Body of pancreas (tissue), 4 donors: ENCODE measurements around the gene GLIS1. TPM values are rescaled to one million over a fixed set of nuclear protein-coding genes. Genes with fewer than 3 reads are reported as not detected.

Experiments used
- ATAC-seq: fragments of 150-250 bp; one replicate; pipeline ENCODE4 v1.9.1; 2016
- DNase-seq, 4 donors: peaks; one replicate each; pipeline ENCODE4 v3.0.0-alpha.2; 2019
- H3K27ac ChIP-seq, 4 donors: fragments of 200-600 bp; sonication (generic); 1 replicate in 3 of 4; 2 replicates in 1 of 4; pipeline versions ENCODE4 v1.5.1 to v1.6.1; 2016 to 2019; ENCODE audit warnings: mild to moderate bottlenecking in 1 of 4, mixed read lengths in 1 of 4, moderate library complexity in 1 of 4
- H3K27me3 ChIP-seq, 2 donors: fragments of 200-600 bp; sonication (generic); one replicate each; pipeline ENCODE4 v1.6.0; 2016; ENCODE audit warnings: mild to moderate bottlenecking in 1 of 2
- H3K36me3 ChIP-seq, 2 donors: fragments of 200-600 bp; sonication (generic); replicated peaks in 1 of 2; 2 replicates each; pipeline ENCODE4 v1.5.1; 2016; ENCODE audit warnings: low read depth in 2 of 2; ENCODE audit not compliant: insufficient read depth in 1 of 2
- H3K4me1 ChIP-seq: fragments of 200-600 bp; sonication (generic); one replicate; pipeline ENCODE4 v1.6.0; 2016
- H3K4me3 ChIP-seq, 2 donors: fragments of 200-600 bp; sonication (generic); 1 replicate in 1 of 2; 2 replicates in 1 of 2; pipeline ENCODE4 v1.5.1; 2016 to 2019
- H3K9me3 ChIP-seq, 3 donors: fragments of 200-600 bp; sonication (generic); 1 replicate in 2 of 3; 2 replicates in 1 of 3; pipeline ENCODE4 v1.5.1; 2016
- POLR2A ChIP-seq, 3 donors: fragments of 450-650 bp; IDR thresholded peaks; one replicate each; pipeline ENCODE4 v1.6.1; 2016; ENCODE audit warnings: antibody characterized with exemption in 3 of 3, mild to moderate bottlenecking in 2 of 3
- WGBS, 2 donors: methylation state at CpG; one replicate each; pipeline ENCODE4 v1.1.5; 2017; 5-methylcytosine and 5-hydroxymethylcytosine counted together
- intact Hi-C: fragments of 100-400 bp; cut with DNase I; formaldehyde crosslinking; loops from one replicate; pipeline ENCODE4 v1.15.1; 2023
- total RNA-seq, 2 donors: library from RNA; depleted of rRNA; stranded (reverse); fragments of >200 nt; gene quantifications; one replicate each; pipeline ENCODE4 v1.1.0, GENCODE V29; 2016
- TF ChIP-seq, protein P1 (sequence below), 7 experiments: fragments of 450-650 bp in 4 of 7; fragments of 200-600 bp in 3 of 7; sonication (generic) in 3 of 7; IDR thresholded peaks; one replicate each; pipeline ENCODE4 v1.5.1; 2016 to 2019; ENCODE audit warnings: antibody characterized with exemption in 7 of 7

GLIS1 gene
- total RNA-seq, 2 donors from 2014 or later = 0.33 TPM; not detected in 1

DNA sequence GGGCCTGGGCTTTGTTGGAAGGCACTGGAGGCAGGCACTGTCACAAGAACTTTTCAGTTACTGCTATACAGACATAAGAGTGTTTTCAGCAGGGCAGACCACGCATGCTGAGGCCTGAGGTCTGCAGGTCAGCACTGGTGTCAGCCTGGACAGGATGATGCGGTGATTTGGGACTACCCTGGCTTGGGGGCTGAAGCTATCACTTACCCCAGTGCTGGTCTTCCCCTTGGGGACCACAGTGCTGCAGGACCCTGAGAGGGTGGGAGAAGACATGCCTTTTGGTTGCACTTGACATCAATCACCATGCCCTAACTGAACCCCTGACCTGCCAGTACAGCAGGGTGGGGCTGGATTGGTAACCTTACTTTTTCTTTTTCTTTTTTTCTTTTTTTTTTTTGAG lies 270.6 kb downstream of the GLIS1 start:
- 100% methylated on average over 2 of the region's 2 CpGs; no CpG with 5 or more reads in 1 of the 2 donors for WGBS, 2 donors
- DNase-seq = no peak

DNA sequence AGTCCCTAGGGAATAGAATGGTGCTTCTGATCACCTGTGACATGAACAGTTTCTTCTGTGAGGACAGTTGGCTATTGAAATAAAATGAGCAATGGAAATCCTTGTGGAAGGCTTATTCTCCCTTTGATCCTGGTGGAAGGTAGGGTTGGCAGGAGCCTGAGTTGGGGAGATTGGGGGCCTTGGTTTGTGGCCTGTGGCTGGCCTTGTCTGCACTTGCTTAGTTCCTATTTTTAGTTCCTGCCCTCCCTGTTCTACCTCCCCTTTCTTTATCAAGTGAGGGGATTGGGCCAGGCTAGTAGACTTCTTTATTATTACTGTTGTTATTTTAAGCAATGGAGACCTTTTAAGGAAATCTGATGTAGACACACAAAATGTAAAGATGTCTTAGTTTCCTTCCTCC lies 271.6 kb downstream of the GLIS1 start:
- ATAC-seq (no peak), DNase-seq (no peak)
- H3K27me3 ChIP-seq = no peaks in the 10 kb centered on the region
- no peak overlapping the region for H3K27ac ChIP-seq
- no peak overlapping the region for H3K4me3 ChIP-seq
- no peaks in the 10 kb centered on the region for H3K36me3 ChIP-seq
- no peaks in the 10 kb centered on the region for H3K9me3 ChIP-seq
- intact Hi-C loops = no loop called here
- no peaks in the 10 kb centered on the region for H3K4me1 ChIP-seq
- no peak for TF ChIP-seq POLR2A (IDR thresholded peaks at IDR 0.05)
- TF ChIP-seq, protein P1, sequence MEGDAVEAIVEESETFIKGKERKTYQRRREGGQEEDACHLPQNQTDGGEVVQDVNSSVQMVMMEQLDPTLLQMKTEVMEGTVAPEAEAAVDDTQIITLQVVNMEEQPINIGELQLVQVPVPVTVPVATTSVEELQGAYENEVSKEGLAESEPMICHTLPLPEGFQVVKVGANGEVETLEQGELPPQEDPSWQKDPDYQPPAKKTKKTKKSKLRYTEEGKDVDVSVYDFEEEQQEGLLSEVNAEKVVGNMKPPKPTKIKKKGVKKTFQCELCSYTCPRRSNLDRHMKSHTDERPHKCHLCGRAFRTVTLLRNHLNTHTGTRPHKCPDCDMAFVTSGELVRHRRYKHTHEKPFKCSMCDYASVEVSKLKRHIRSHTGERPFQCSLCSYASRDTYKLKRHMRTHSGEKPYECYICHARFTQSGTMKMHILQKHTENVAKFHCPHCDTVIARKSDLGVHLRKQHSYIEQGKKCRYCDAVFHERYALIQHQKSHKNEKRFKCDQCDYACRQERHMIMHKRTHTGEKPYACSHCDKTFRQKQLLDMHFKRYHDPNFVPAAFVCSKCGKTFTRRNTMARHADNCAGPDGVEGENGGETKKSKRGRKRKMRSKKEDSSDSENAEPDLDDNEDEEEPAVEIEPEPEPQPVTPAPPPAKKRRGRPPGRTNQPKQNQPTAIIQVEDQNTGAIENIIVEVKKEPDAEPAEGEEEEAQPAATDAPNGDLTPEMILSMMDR (IDR thresholded peaks at IDR 0.05) = no peak

More for the DNA sequence above, 270.6 kb downstream of the GLIS1 start:
- H3K4me3 ChIP-seq = no peak overlapping the region
- TF ChIP-seq, protein P1 (IDR thresholded peaks at IDR 0.05) = no peak
- TF ChIP-seq POLR2A (IDR thresholded peaks at IDR 0.05) = no peak
- no peak overlapping the region for H3K27ac ChIP-seq
- H3K9me3 ChIP-seq = no peaks in the 10 kb centered on the region
- H3K36me3 ChIP-seq = no peaks in the 10 kb centered on the region
- ATAC-seq = no peak
- intact Hi-C loops = no loop called here
- no peaks in the 10 kb centered on the region for H3K4me1 ChIP-seq
- no peaks in the 10 kb centered on the region for H3K27me3 ChIP-seq

DNA sequence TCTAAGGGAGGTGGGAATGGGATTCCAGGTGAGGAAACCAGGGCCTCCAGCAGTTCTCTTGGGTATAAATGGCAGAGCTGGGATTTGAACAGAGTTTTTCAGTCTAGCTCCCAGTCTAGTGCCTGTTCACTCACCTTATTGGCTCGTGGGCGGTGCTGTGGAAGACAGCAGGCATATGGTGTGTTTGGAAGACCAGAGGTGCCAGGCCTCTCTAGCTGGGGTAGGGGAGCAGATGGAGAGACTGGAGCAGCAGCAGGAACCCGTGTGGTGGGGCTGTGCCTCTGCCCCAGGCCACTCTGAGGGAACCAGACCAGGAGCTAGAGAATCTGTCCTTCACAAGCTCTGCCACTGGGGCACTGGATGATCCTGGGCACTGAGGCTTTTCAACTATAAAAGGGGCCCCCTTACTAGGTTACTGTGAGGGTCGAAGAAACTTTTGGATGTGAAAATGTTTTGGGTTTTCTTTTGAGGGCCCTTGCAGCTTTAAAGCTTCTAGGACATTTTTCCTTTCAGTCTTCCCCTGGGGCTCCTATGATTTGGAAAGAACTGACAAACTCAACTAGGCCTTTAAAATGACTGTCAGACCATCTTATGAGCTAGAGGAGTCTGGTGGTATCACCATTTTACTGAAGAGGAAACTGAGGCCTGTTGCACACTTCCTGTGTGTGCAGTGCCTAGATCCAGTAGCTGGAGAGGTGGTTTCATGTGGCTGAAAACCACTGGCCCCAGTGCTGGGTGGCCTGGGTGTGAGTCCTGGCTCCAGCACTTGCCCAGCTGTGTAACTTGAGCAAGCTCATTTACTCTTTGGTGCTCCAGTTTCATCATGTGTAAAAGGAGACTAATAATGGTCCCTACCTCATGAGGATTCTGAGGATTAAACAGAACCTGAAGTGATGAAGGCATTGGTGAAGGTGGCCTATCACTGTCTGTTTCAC lies 273.7 kb downstream of the GLIS1 start:
- Histone ChIP-seq H3K4me3 (no peak overlapping the region), H3K36me3 (no peaks in the 10 kb centered on the region), H3K27ac (no peak overlapping the region), H3K9me3 (no peaks in the 10 kb centered on the region), H3K4me1 (no peaks in the 10 kb centered on the region), H3K27me3 (no peaks in the 10 kb centered on the region)
- intact Hi-C loops = no loop called here
- no peak for DNase-seq
- 58 to 66% methylated on average over 4 of the region's 4 CpGs for WGBS, 2 donors
- no peak for TF ChIP-seq POLR2A (IDR thresholded peaks at IDR 0.05)
- TF ChIP-seq, protein P1 (IDR thresholded peaks at IDR 0.05) = no peak
- no peak for ATAC-seq

DNA sequence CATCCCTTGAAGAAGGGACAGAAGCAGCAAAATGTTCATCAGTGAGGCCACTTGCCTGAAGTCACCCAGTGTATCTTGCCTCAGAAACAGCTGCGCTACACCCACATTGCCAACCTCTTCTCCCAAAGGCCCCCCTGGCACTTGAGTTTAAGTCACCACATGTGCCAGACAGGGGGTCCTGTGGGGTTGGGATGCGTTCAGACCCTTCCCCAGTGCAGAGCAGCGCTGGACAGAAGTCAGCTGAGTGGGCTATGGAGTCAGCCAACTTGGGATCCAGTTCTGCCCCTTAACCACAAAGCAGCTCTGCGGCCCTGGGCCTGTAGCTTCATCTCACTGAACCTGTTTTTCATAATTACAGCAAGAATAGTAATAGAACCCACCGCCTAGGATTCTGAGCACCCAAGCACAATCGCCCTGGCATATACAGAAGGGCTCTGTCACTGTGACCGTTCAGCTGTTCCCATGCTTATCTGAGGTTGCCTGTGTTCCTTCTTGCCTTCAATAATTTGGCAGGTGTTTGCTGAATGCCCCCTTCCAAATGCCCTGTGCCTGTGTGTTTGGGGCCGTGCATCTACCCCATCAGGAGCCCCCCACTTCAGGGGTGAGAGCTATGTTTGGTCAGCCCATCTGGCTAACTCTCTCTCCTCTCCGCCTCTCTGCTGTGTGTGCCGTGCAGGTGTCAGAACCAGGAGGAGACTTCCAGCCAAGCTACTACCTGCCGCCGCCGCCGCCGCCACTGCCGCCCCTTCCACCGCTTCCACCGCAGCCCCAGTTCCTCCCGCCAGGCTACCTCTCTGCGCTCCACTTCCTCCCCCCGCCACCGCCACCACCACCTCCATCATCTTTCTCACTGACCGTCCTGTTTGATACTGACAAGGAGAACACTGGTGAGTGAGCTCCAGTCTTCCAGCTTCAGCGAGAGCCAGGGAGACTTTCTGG lies 274.7 kb downstream of the GLIS1 start:
- intact Hi-C loops = no loop called here
- no peaks in the 10 kb centered on the region for H3K27me3 ChIP-seq
- 73 to 76% methylated on average over 23 to 24 of the region's 24 CpGs for WGBS, 2 donors
- no peak overlapping the region for H3K27ac ChIP-seq
- ATAC-seq (no peak), DNase-seq (no peak)
- TF ChIP-seq, protein P1 (IDR thresholded peaks at IDR 0.05) = no peak
- TF ChIP-seq POLR2A (IDR thresholded peaks at IDR 0.05) = no peak
- H3K9me3 ChIP-seq = no peaks in the 10 kb centered on the region
- no peaks in the 10 kb centered on the region for H3K36me3 ChIP-seq
- H3K4me3 ChIP-seq = no peak overlapping the region
- H3K4me1 ChIP-seq = no peaks in the 10 kb centered on the region
